HG03108 (cell line): ENCODE measurements around the gene GJA10.
A peak's percentile ranks its signal among the peaks of the same experiment; 100 is the strongest.
"Not testable (repeated sequence)": the region's sequence is repeated elsewhere in the genome, so short reads cannot be mapped to it uniquely, and the experiment has no call there.

Experiments used
- ATAC-seq: cut with Tn5 transposase; IDR thresholded peaks from one replicate; pipeline ENCODE4 v1.9.1; 2021; ENCODE audit warnings: moderate library complexity; ENCODE audit not compliant: unreplicated experiment

Gene GJA10

GRCh38 chr6:89894169-89894568, at the start of gene GJA10:
TSS of gene GJA10 (plus strand) at chr6:89894469. CDS start at chr6:89894469, 0 bp downstream.
- no peak for ATAC-seq

GRCh38 chr6:89847513-89847912, 46.8 kb upstream of the GJA10 start:
- not testable (repeated sequence) for ATAC-seq

GRCh38 chr6:89853068-89853467, 41.2 kb upstream of the GJA10 start:
- ATAC-seq = no peak

DNA sequence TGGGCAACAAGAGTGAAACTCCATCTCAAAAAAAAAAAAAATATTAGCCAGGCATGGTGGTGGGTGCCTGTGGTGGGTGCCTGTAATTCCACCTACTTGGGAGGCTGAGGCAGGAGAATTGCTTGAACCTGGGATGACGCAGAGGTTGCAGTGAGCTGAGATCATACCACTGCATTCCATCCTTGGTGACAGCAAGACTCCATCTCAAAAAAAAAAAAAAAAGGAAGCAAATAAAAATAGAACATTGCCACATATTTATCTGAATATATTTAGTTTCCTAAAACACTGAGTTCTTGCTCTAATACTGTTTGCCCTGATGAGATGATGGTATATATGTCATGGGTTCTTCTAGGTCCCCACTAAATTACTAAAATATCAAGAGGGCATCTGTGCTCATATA, 36.2 kb upstream of the GJA10 start:
- ATAC-seq = no peak

GRCh38 chr6:89859744-89860143, 34.5 kb upstream of the GJA10 start:
- ATAC-seq = no peak

DNA sequence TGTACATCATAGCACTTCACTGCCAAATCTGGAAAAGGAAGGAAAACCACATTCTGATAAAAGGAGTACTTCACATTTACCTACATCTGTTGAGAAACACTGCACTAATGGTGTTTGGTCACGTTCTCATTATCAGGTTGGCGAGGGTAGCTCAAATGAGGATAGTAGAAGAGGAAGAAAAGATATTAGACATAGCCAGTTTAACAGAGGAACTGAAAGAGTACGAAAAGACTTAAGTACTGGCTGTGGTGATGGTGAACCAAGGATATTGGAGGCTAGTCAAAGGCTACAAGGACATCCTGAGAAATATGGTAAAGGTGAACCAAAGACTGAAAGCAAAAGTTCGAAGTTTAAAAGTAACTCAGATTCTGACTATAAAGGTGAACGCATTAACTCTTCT, 32.0 kb upstream of the GJA10 start:
- peak; percentile 72 for ATAC-seq

- no peak for ATAC-seq
Observed at GRCh38 chr6:89862698-89863097, 31.6 kb upstream of the GJA10 start.

GRCh38 chr6:89866024-89866678, 28.1 kb upstream of the GJA10 start:
- ATAC-seq = no peak

DNA sequence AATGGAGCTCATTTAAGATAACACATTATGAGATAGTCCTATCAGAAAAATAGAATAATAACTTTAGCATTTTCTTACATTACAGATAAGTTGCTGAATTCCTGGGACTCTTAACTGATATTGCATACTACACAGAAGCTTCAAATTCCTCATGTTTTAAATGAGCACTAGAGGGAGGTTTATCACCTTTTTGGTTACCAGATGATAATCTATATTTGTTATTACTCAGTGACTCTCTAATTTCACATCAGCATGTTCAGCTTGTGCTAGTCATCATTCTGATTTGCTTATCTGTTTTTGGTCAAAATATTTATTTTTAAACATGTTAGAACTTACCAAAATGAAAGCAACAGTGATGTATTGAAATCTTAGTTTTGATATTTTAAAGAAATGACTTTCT, 20.5 kb upstream of the GJA10 start:
- ATAC-seq = no peak

DNA sequence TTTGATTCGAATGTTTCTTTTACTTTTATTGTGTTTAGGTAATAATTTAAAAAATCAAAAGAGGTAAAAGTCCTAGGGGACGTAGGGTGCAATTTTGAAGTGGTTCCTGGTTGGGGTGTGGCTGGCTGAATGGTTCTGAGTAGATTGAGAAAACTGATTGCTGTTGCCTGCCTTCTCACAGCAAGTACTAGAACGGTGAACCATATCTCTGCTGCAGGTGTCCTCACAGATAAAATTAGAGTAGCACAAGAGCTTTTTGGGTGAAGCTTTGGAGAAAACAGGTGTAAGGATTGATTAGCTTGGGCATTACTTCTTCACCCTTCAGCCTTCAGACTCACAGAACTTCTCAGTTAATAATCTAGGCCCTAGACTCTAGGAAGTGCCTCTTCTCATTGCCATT, 19.8 kb upstream of the GJA10 start:
- no peak for ATAC-seq

DNA sequence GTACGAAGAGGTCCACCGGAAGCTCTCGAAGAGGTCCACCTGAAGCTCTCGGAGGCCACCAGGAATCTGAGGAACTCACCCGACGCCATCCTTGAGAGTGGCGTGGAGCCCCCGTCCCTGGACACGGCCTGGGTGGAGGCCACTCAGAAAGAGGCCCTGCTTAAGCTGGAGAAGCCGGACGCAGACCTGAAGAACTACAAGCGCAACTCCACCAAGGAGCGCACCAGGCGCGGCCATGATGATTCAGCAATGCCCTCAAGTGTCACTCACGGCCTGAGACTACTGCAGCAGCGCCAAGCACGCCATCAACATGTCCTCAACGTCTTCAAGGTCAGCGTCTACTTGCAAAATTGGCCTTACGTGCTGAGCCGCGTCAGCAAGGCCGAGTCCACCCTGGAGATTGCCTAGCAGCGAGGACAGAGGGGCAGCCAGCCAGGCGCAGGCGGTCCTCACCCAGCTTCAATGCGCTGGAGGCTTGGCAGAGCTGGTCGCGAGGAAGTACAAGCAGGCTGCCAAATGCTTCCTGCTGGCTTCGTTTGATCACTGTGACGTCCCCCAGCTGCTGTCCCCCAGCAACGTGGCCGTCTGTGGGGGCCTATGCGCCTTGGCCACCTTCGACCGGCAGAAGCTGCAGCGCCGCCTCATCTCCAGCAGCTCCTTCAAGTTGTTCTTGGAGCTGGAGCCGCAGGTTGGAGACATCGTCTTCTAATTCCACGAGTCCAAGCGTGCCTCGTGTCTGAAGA, 7.7 kb upstream of the GJA10 start:
- no peak for ATAC-seq

GRCh38 chr6:89887452-89888137, 6.7 kb upstream of the GJA10 start:
- no peak for ATAC-seq

- no peak for ATAC-seq
Observed at GRCh38 chr6:89888138-89888514, 6.1 kb upstream of the GJA10 start.

- ATAC-seq = no peak
Observed at GRCh38 chr6:89888871-89889270, 5.4 kb upstream of the GJA10 start.

GRCh38 chr6:89890845-89891528, 3.3 kb upstream of the GJA10 start:
- not testable (repeated sequence) for ATAC-seq

- not testable (repeated sequence) for ATAC-seq
Observed at GRCh38 chr6:89892577-89892976, 1.7 kb upstream of the GJA10 start.

DNA sequence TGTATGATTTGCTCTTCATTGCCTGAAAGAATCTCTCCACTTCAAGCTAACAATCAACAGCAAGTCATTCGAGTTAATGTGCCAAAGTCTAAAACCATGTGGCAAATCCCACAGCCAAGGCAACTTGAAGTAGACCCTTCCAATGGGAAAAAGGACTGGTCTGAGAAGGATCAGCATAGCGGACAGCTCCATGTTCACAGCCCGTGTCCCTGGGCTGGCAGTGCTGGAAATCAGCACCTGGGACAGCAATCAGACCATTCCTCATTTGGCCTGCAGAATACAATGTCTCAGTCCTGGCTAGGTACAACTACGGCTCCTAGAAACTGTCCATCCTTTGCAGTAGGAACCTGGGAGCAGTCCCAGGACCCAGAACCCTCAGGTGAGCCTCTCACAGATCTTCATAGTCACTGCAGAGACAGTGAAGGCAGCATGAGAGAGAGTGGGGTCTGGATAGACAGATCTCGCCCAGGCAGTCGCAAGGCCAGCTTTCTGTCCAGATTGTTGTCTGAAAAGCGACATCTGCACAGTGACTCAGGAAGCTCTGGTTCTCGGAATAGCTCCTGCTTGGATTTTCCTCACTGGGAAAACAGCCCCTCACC, 1.1 kb downstream of the GJA10 start:
- ATAC-seq = no peak

- not testable (repeated sequence) for ATAC-seq
Observed at GRCh38 chr6:89910001-89910901, 16.0 kb downstream of the GJA10 start.

DNA sequence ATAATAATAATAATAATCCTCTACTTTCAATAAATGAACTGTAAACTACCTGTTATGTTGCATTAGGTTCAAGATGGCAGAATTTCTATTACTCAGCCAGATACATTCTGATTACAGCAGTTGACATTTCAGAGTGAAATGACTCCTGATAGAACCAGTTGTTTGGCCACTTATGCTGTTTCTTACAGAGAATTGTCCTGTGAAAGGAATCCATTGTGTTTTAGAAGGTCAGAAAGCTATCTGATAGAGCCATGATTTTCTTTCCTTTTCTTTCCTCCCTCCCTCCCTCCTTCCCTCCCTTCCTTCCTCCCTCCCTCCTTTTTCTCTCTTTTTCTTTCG, 16.6 kb downstream of the GJA10 start:
- no peak for ATAC-seq
